NCI-H1105 (cell line): ENCODE results near the gene EIF3I.

Source experiments
- DNase-seq: peaks from one replicate; lab custom pipeline; 2025; lab: John Stamatoyannopoulos, UW

EIF3I gene

DNA sequence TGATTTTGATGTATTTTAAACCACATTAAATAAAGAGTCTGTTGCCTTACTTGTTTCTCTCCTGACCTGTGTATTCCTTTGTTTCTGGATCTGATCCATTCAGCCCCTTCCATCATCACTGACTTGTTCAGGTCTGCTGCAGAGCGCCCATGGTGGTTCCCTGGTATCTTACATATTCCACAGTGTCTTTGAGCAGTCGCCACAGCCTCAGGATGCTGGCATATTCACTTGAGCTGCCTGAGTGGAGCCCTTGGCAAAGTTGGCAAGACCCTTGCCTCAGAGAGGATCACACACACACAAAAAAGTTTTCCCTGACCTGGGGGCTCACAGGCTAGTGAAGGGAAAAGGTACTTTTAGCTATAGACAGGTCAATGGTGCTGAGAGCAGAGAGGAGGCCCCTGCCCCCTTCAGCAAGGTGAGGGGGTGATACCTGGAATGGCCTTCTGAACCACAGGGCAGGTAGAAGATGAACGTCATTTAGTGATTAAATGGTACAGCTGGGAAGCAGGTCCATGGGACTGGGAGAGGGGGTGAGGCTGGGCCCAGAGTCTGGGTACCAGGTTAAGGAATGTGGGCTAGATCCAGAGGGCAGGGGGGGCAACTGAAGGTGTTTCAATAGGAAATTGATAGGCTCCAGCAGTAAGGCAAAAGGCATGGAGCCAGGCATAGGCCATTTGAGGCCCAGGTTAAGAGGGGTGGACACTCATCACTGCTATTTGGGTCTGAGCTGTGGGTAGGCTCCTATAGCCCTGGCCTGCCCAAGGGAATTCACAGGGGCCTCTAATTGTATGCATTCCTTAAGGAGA, 23.8 kb upstream of the EIF3I start:
- DNase-seq, result no peak

DNA sequence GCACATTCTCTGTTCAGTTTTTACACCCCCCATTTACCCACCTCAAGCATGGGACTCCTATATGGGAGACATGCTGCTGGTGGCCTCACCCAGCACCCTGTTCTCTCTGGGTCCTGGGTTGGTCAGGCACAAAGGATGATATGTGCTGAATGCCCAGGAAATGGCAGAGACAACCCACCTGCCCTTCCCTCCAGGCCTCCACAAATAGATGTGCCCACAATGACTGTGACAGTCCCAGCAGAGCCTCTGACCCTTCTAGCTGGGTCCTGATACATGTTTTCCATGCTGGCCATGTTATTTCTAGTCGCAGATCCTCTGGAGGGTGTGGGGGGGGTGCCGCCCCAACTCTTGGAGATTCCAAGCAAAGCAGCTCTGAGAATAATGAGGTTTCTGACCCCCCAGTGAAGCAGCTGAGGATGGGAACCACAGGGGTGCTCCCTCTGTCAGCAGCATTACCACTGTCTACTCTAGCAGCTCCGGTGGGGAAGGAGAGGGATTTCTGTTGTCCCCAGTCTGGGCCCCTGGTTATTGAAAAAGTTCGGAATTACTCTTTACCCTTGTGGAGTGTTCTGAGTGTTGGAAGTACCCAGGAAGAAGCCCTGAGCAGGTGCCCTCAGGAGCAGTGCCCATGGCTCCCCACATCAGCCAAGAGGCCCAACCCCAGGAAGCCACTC, 23.0 kb upstream of the EIF3I start:
- no peak for DNase-seq

GRCh38 chr1:32199717-32200072, 22.5 kb upstream of the EIF3I start:
- DNase-seq, result peak; percentile 51

- peak; percentile 64 for DNase-seq
Observed at GRCh38 chr1:32200226-32201010, 21.8 kb upstream of the EIF3I start, which contains the start of gene CCDC28B. CCDC28B (plus strand) TSS chr1:32200595; CDS start chr1:32201936, 1,341 bp downstream.

- DNase-seq, result no peak
Observed at GRCh38 chr1:32201011-32201855, 21.0 kb upstream of the EIF3I start.

DNA sequence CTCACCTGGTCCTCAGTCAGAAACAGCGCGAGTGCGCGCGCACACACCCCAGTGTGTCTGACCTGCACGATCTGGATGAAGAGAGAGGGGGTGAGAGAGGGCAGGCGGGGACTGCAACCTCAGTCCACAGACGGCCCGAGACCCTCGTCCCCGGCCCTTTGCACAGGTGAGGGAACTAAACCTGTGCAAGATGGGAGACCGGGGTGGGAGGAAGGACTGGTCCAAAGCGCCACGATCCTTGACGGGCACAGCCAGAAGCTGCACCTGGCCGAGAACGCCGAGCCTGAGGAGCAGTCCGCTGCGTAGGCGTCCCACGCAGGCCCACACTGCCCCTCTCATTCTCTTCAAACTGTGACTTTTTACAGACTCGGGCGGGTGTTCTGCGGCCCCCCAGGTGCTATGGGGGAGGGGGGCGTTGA, 17.3 kb upstream of the EIF3I start:
- peak; percentile 47 for DNase-seq

DNA sequence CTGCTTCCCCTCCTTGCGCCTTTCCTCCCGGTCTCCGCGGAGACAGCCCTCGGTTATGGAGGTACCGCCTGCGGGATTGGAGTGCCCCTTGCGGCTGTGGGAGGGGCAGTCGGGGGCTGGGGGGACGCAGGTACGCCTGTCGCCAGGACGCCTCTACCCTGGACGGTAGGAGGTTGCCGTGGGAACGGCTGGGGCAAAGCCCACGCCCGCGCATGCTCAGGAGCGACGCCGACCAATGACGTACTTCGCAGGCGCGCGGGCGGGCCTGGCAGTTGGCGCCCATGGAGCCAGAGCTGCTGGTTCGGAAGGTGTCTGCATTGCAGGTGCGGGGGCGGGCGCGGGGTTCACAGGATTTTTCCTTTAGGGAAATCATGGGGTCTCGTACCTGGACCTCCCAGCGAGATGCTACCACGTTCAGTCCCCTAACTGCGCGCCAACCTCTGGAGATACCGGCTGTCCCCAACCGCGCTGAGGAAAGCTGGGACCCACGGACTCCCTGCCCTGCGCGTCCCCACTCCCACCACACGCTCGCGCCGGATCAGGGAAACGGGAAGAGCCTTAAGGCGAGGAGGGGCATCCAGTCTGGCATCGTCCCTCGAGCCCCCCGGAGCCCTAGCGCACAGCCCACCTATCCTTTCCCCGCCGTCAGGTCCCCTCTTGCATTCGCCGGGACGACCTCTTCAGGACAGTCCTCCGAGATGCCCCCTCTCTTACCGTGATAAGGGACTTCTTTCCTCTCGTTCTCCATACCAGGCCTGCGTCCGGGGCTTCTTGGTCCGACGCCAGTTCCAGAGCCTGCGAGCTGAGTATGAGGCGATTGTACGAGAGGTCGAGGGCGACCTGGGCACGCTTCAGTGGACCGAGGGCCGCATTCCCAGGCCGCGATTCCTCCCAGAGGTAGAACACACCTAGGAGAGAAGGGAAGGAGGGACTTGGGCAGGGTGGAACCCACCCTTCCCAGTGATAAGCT, 16.5 kb upstream of the EIF3I start, which contains the start of gene IQCC:
IQCC (plus strand) TSS at position 271 of the 970 bp plus-strand sequence; CDS start at position 282, 11 bp downstream.
- peak; percentile 98 for DNase-seq

GRCh38 chr1:32208469-32208868, 13.7 kb upstream of the EIF3I start:
- DNase-seq, result no peak

GRCh38 chr1:32208891-32209328, 13.3 kb upstream of the EIF3I start, which contains the start of gene DCDC2B:
DCDC2B (plus strand) TSS chr1:32209089; CDS start chr1:32209094, 5 bp downstream.
- peak; percentile 96 for DNase-seq

GRCh38 chr1:32215629-32216480, 6.4 kb upstream of the EIF3I start:
- peak; percentile 26 for DNase-seq

- no peak for DNase-seq
Observed at GRCh38 chr1:32216566-32216965, 5.6 kb upstream of the EIF3I start.

DNA sequence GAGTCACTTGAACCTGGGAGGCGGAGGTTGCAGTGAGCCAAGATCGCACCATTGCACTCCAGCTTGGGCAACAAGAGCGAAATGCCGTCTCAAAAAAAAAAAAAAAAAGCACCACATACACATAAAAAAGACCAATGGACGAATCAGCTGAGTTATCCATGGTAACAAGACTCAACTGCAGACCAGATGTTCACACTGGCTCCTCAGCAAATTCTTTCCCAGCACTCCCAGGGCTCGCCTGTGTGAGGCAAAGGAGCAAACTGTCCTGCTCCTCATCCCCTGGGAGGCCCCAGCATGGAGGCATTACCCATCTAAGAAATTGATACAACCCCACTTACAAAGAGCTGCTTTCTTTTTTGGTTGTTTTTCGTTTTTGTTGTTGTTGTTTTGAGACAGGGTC, 3.2 kb upstream of the EIF3I start:
- DNase-seq, result no peak

DNA sequence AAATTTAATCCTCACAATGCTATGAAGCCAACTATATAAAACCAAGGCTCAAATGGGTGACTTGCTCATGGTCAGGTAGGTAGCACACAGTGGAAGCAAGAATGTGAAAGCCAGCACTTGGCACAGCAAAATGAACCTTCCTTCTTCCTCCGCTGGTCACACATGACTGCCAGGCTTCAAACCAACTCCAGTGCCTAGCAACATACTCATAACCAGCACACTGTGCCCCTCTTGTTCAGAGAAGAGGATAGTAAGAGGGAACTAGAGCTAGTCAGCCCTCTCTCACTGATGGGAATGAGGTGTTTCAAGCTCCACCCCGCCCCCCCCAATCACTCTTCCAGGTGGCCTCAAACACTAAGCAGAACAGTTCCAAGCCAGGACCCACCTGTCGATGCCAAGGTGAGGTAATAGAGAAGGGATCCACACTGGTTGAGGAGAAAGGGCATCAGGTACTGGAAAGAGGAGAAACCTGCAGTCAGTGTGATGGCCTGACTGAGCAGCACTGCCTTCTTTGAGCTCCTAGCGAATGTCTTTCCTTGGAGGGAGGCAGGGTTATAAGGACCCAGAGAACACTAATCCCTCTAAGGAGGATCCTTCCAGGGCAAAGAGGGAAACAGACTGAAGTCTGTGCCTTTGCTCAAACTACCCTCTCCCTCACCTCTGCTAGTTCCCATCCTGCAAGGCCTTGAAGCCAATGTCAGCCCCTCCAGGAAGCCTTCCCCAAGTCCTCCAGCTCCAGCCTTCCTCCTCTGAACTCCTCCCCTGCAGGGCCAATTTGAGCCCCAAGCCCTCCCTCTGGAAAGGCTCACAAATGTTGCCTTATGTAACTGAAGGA, 1.2 kb upstream of the EIF3I start:
- DNase-seq, result no peak

DNA sequence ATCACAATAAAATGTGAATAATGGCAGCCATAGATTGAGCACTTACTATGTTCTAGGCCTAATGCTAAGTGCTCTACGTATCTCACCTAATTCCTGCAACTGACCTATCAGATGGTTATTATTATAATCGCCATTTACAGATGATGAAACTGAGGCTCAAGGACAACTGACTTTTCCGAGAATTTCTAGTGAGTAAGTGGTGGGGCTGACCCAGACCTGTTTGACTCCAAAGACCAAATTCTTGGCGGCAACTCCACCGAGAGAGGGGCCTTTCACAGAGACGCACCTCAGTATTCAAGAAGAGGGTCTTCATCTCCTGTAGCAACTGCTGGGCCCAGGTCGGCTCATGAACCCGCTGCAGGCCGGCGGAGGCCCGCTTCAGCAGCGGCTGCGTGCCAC, 627 bp upstream of the EIF3I start:
- DNase-seq, result no peak

DNA sequence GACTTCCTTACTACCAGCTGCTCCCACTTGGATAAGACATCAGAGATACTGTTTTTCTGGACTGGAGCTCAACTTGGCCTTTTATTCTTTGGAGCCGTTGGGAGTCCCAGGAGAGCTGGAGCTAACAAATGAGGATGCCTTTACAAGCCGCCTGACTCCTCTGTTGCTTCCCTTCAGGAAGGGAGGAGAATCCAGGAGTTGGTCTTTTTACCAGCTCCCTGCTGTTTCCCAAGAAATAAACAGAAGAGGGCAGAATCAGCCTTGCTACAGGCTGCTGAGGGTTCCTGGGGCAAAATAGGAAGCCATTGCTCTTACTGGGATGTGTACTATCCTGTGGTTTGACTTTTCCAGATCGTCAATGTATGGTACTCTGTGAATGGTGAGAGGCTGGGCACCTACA, 1.5 kb downstream of the EIF3I start:
- DNase-seq, result no peak

DNA sequence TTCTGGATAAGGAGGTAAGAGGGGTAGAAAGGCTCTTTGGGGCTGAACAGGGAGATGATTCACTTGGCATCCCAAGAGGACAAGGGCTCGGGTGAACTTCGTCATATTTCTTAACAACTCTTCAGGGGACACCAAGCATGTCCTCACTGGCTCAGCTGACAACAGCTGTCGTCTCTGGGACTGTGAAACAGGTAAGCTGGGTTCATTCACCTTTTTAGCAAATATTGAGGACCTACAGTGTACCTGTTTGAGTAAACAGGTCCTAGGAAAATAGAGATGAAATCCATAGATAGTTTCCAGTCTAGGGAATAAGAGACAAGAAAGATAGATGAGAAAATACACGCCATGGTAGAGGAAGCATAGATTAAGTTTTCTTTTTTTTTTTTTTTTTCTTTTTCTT, 2.1 kb downstream of the EIF3I start:
- DNase-seq, result no peak

GRCh38 chr1:32228771-32229170, 6.6 kb downstream of the EIF3I start:
- no peak for DNase-seq

DNA sequence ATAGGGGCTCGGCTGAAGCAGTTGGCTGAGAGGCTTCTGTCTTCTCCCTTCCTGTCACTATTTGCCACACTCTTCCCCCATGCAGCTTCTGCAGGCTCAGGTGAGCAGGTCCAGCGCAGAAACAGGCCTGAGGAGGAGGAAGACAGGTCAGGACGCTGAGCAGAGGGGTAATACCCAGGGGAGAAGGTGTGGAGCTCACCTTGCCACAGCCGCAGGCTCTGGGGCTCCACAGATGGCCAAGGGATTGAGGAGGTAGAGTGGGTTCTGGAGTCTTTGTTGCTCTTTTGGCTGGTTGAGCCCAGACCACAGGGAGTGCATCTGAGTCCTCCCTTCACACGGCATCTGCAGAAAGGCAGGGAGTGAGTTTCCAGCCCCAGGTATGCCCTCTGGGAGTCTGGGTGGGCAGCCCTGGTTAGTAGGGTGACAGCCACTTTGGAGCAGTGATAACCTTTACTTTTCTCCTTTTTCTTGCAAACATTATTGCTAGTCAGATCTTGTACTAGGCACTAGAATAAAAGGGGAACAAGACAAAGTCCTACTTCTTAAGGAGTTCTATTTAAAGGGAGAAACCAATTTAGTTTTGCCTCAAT, 9.7 kb downstream of the EIF3I start:
- no peak for DNase-seq
